GM21360 (cell line): Measurements from ENCODE around the gene CKAP4.

Source experiments
- ATAC-seq: cut with Tn5 transposase; IDR thresholded peaks from one replicate; pipeline ENCODE4 v1.9.1; 2021; ENCODE audit warnings: mild to moderate bottlenecking, moderate library complexity; ENCODE audit not compliant: unreplicated experiment

CKAP4 gene

GRCh38 chr12:106205208-106206069 is 42.4 kb downstream of the CKAP4 start:
- ATAC-seq, result no peak

- ATAC-seq, result no peak
Observed at GRCh38 chr12:106204312-106204711, 43.5 kb downstream of the CKAP4 start.

- ATAC-seq, result no peak
Observed at GRCh38 chr12:106197906-106198623, 49.8 kb downstream of the CKAP4 start.

GRCh38 chr12:106195621-106196027 is 52.2 kb downstream of the CKAP4 start:
- no peak for ATAC-seq

GRCh38 chr12:106194351-106194750 is 53.5 kb downstream of the CKAP4 start:
- no peak for ATAC-seq

GRCh38 chr12:106193394-106194215 is 54.2 kb downstream of the CKAP4 start:
- no peak for ATAC-seq

GRCh38 chr12:106192659-106193393 is 55.0 kb downstream of the CKAP4 start:
- ATAC-seq, result no peak

GRCh38 chr12:106190581-106190980 is 57.2 kb downstream of the CKAP4 start:
- no peak for ATAC-seq

GRCh38 chr12:106189341-106189740 is 58.5 kb downstream of the CKAP4 start:
- no peak for ATAC-seq

- ATAC-seq, result no peak
Observed at GRCh38 chr12:106188256-106188655, 59.6 kb downstream of the CKAP4 start.
